Measurements from ENCODE around the gene GPD2. TPM values are rescaled to one million over a fixed set of nuclear protein-coding genes. Genes with fewer than 3 reads are reported as not detected.

The GPD2 gene
- total RNA-seq, 3 donors from 2014 or later: 28.8 to 104 (median 79.6) TPM

GRCh38 chr2:156635646-156636045 lies 199.5 kb downstream of the GPD2 start:
- no peak overlapping the region for H3K27ac ChIP-seq
- no peaks in the 10 kb centered on the region for H3K27me3 ChIP-seq
- no peak for DNase-seq (ENCODE audit: low spot score in 2 of 2)
- intact Hi-C loops (cut with DNase I; ENCODE audit: low total_unique reads): no loop called here
- H3K9me3 ChIP-seq: no peaks in the 10 kb centered on the region
- H3K4me3 ChIP-seq: no peak overlapping the region
- TF ChIP-seq POLR2A (IDR thresholded peaks at IDR 0.05) (no peak), POLR2AphosphoS5 (IDR thresholded peaks at IDR 0.05) (no peak), CTCF (IDR thresholded peaks at IDR 0.05) (no peak)
- H3K36me3 ChIP-seq: no peaks in the 10 kb centered on the region
- H3K4me1 ChIP-seq: no peaks in the 10 kb centered on the region

Other genes starting within 250 kb of the GPD2 start
- 10 to 100 TPM in 1 of 3 donors, 1 to 10 TPM in 2; 3.8 to 29.4 (median 7.9) TPM for gene NR4A2, start 103.7 kb upstream of the GPD2 start, total RNA-seq

Measured in breast epithelium (tissue), 4 donors.